Right lobe of liver (tissue), 6 donors: ENCODE results near the gene MAML3. TPM values are rescaled to one million over a fixed set of nuclear protein-coding genes. Genes with fewer than 3 reads are reported as not detected.

Experiments used
- ATAC-seq, 4 donors: fragments of 200-7000 bp; cut with Tn5 transposase; one replicate each; pipeline ENCODE4 v1.9.1; 2020; ENCODE audit warnings: mild to moderate bottlenecking in 4 of 4, moderate library complexity in 4 of 4
- DNase-seq, 3 donors: peaks; one replicate each; pipeline ENCODE4 v3.0.0-alpha.2; 2020
- H3K27ac ChIP-seq, 3 donors: fragments of 200-600 bp; one replicate each; pipeline ENCODE4 v1.8.0; 2022
- H3K27me3 ChIP-seq, 2 donors: fragments of 200-600 bp; one replicate each; pipeline ENCODE4 v1.8.0; 2022
- H3K36me3 ChIP-seq, 4 donors: fragments of 200-600 bp; sonication (generic) in 1 of 4; one replicate each; pipeline versions ENCODE4 v1.5.1 to v1.8.0; 2017 to 2022; ENCODE audit warnings: control low read depth in 1 of 4
- H3K4me1 ChIP-seq, 4 donors: fragments of 200-600 bp; sonication (generic) in 1 of 4; one replicate each; pipeline versions ENCODE4 v1.5.1 to v1.8.0; 2017 to 2022; ENCODE audit warnings: control low read depth in 1 of 4
- H3K4me3 ChIP-seq, 3 donors: fragments of 200-600 bp; one replicate each; pipeline ENCODE4 v1.8.0; 2022
- H3K9me3 ChIP-seq, 4 donors: fragments of 200-600 bp; sonication (generic) in 1 of 4; one replicate each; pipeline versions ENCODE4 v1.5.1 to v1.8.0; 2017 to 2022; ENCODE audit warnings: control low read depth in 1 of 4
- CTCF ChIP-seq, 4 donors: fragments of 200-600 bp in 3 of 4; fragments of 450-650 bp in 1 of 4; IDR thresholded peaks; one replicate each; pipeline versions ENCODE4 v1.5.1 to v1.8.0; 2016 to 2022; ENCODE audit warnings: antibody characterized with exemption in 4 of 4, mild to moderate bottlenecking in 2 of 4
- POLR2A ChIP-seq: fragments of 450-650 bp; IDR thresholded peaks from one replicate; pipeline ENCODE4 v1.6.1; 2017; ENCODE audit warnings: antibody characterized with exemption, mild to moderate bottlenecking
- WGBS: methylation state at CpG from one replicate; pipeline ENCODE4 v1.1.6; 2018; ENCODE audit warnings: low coverage, low lambda C conversion rate; ENCODE audit not compliant: insufficient coverage; ENCODE audit errors: missing lambda C conversion rate; 5-methylcytosine and 5-hydroxymethylcytosine counted together
- intact Hi-C, 2 donors: fragments of 100-400 bp; cut with DNase I; formaldehyde crosslinking; loops; one replicate each; pipeline versions ENCODE4 v1.11.2 to v1.14.1; 2022
- total RNA-seq, 6 experiments: library from RNA; depleted of rRNA in 2 of 6; stranded (reverse); fragments of >200 nt in 2 of 6; fragmentation: NEBNext Ultra II Directional in 3 of 6; extraction: Animal tissue kit (Norgen Biotek cat#: 25700) in 3 of 6; gene quantifications; one replicate each; pipeline versions ENCODE4 v1.1.0 to v1.2.4, GENCODE V29; 2016 to 2023
- donor health status: DM: no; HTN: yes; CAD: no.
- donor health status: DM: no; HTN: no; CAD: no.
- donor health status: DM: no; HTN: no; CAD: no.
- donor health status: DM: no; HTN: yes; CAD: no.
- donor health status: DM: no; HTN: yes; CAD: no.

MAML3 gene
- total RNA-seq, 6 experiments from 2014 or later: 2.6 to 7.8 (median 5.0) TPM

GRCh38 chr4:140003876-140004548 lies 150.0 kb downstream of the MAML3 start:
- no peak for DNase-seq
- peak overlapping the region; percentile 1 to 26 (median 17) for H3K27ac ChIP-seq
- H3K4me3 ChIP-seq: peak overlapping the region; percentile 12 to 30 (median 22)

DNA sequence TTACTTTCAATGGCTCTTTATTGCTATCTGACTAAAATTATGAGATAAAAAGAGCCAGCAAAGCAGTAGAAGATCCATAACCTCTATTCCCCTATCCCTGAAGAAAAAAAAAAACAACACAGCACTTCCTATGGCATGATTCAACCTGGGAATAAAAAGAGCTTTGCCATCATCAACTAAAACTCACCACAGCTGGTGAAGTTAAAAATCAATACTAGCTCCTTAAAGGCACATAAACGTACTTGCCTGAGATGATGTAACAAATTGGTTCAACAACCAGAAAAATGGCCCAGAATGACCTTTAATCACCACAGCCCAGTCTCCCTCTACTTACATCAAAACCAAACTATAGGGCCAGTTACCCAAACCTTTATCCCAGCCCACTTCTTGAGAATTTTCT lies 153.8 kb downstream of the MAML3 start:
- no peak for TF ChIP-seq POLR2A
- no peak for TF ChIP-seq CTCF (IDR thresholded peaks at IDR 0.05)
- 29% methylated on average over 1 of the region's 1 CpG for WGBS
- DNase-seq (no peak), ATAC-seq (no peak)
- no peak overlapping the region for H3K27ac ChIP-seq
- H3K4me3 ChIP-seq: no peak overlapping the region
- H3K36me3 ChIP-seq: no peaks in the 10 kb centered on the region
- H3K4me1 ChIP-seq: no peaks in the 10 kb centered on the region
- intact Hi-C loops: no loop called here
- no peaks in the 10 kb centered on the region for H3K27me3 ChIP-seq
- no peaks in the 10 kb centered on the region for H3K9me3 ChIP-seq

More at GRCh38 chr4:140003876-140004548, 150.0 kb downstream of the MAML3 start:
- ATAC-seq: no peak
- intact Hi-C loops: no loop called here
- TF ChIP-seq CTCF (IDR thresholded peaks at IDR 0.05) (no peak), POLR2A (no peak)
- H3K4me1 ChIP-seq: no peaks in the 10 kb centered on the region
- 53% methylated on average over 5 of the region's 6 CpGs for WGBS
- H3K27me3 ChIP-seq: no peaks in the 10 kb centered on the region
- H3K9me3 ChIP-seq: no peaks in the 10 kb centered on the region
- no peaks in the 10 kb centered on the region for H3K36me3 ChIP-seq

GRCh38 chr4:139988863-139989765 lies 164.9 kb downstream of the MAML3 start:
- intact Hi-C loops: no loop called here
- Histone ChIP-seq H3K9me3 (no peaks in the 10 kb centered on the region), H3K4me3 (no peak overlapping the region), H3K27ac (no peak overlapping the region), H3K36me3 (no peaks in the 10 kb centered on the region), H3K27me3 (no peaks in the 10 kb centered on the region), H3K4me1 (no peaks in the 10 kb centered on the region)
- DNase-seq: peak in 1 of 3 donors; percentile 30
- WGBS: 90% methylated on average over 11 of the region's 17 CpGs
- ATAC-seq: peak in 3 of 4 donors; percentile 10 to 93 (median 46)
- no peak for TF ChIP-seq POLR2A
- no peak for TF ChIP-seq CTCF (IDR thresholded peaks at IDR 0.05)

GRCh38 chr4:139987502-139987850 lies 166.5 kb downstream of the MAML3 start:
- Histone ChIP-seq H3K9me3 (no peaks in the 10 kb centered on the region), H3K4me3 (no peak overlapping the region), H3K27me3 (no peaks in the 10 kb centered on the region), H3K36me3 (no peaks in the 10 kb centered on the region), H3K4me1 (no peaks in the 10 kb centered on the region), H3K27ac (no peak overlapping the region)
- 90% methylated on average over 6 of the region's 7 CpGs for WGBS
- ATAC-seq (no peak), DNase-seq (no peak)
- TF ChIP-seq POLR2A (no peak), CTCF (IDR thresholded peaks at IDR 0.05) (no peak)
- intact Hi-C loops: no loop called here
